ENCODE measurements around the gene CFAP45. TPM values are rescaled to one million over a fixed set of nuclear protein-coding genes. Genes with fewer than 3 reads are reported as not detected.

Gene CFAP45
- polyA plus RNA-seq, 2 donors: 0.44 to 0.61 TPM

GRCh38 chr1:159869607-159870006 lies 30.4 kb downstream of the CFAP45 start:
- Histone ChIP-seq H3K27me3 (ENCODE audit: control insufficient read depth in 1 of 2, insufficient read depth in 2 of 2, low read length in 2 of 2) (no peaks in the 10 kb centered on the region), H3K4me1 (ENCODE audit: control insufficient read depth in 2 of 2, insufficient read depth in 2 of 2, low read length in 1 of 2) (peaks cover 5 to 25% of the 10 kb centered on the region in 2 donors), H3K4me3 (ENCODE audit: low read depth in 1 of 2, low read length in 2 of 2) (no peak overlapping the region), H3K36me3 (ENCODE audit: control insufficient read depth in 2 of 2, insufficient read depth in 2 of 2, low read length in 1 of 2) (no peaks in the 10 kb centered on the region), H3K9me3 (ENCODE audit: control insufficient read depth in 2 of 2, insufficient read depth in 1 of 2, low read depth in 1 of 2, low read length in 1 of 2) (no peaks in the 10 kb centered on the region), H3K27ac (ENCODE audit: low read depth in 2 of 2, low read length in 1 of 2) (peak overlapping the region; percentile 20 to 92)
- WGBS, 2 donors: 42 to 45% methylated on average over 1 of the region's 1 CpG

DNA sequence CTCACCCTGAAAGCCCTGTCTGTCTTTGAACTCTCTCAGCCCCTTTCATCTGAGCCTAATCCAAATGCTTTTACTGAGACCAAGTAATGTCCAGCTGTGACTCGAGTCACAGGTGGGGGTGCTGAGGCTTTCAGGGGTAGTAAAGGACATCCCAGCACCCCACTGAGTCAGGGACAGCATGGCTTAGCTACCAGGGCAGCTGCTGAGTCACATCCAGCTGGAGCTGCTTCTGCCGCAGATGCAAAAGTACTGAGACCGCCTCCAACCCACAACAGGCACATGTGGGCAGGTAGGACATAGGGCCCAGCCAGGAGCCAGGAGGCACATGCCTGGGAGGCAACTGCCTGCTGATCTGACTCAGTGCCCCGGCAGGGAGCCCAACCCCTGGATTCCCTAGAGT lies 30.8 kb downstream of the CFAP45 start:
- Histone ChIP-seq H3K4me1 (ENCODE audit: control insufficient read depth in 2 of 2, insufficient read depth in 2 of 2, low read length in 1 of 2) (peaks cover 5 to 25% of the 10 kb centered on the region in 2 donors), H3K27me3 (ENCODE audit: control insufficient read depth in 1 of 2, insufficient read depth in 2 of 2, low read length in 2 of 2) (no peaks in the 10 kb centered on the region), H3K36me3 (ENCODE audit: control insufficient read depth in 2 of 2, insufficient read depth in 2 of 2, low read length in 1 of 2) (no peaks in the 10 kb centered on the region), H3K4me3 (ENCODE audit: low read depth in 1 of 2, low read length in 2 of 2) (no peak overlapping the region), H3K27ac (ENCODE audit: low read depth in 2 of 2, low read length in 1 of 2) (peak overlapping the region; percentile 83 to 92), H3K9me3 (ENCODE audit: control insufficient read depth in 2 of 2, insufficient read depth in 1 of 2, low read depth in 1 of 2, low read length in 1 of 2) (no peaks in the 10 kb centered on the region)
- 33 to 47% methylated on average over 4 of the region's 4 CpGs for WGBS, 2 donors

DNA sequence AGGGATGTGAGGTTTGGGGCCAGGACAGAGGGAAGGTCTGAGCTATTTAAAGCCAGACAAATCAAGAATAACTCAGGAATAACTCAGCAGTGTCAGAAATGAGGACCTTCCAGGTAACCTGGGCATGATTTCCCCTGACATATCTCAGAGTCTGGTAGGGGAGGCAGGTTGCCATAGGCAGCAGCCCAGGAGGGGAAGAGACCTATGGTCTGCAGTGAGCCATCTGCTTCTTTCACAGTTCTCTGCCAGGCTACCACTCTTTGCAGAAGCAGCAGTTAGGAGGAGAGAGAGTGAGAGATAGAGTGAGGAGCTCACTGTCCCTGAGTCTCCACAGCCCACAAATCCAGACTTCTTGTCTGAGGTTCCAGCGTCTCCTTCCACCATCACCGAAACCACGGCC lies 31.2 kb downstream of the CFAP45 start:
- Histone ChIP-seq H3K4me1 (ENCODE audit: control insufficient read depth in 2 of 2, insufficient read depth in 2 of 2, low read length in 1 of 2) (peaks cover 5 to 25% of the 10 kb centered on the region in 2 donors), H3K27ac (ENCODE audit: low read depth in 2 of 2, low read length in 1 of 2) (peak overlapping the region; percentile 83 to 92)
- 67 to 74% methylated on average over 3 of the region's 3 CpGs for WGBS, 2 donors

DNA sequence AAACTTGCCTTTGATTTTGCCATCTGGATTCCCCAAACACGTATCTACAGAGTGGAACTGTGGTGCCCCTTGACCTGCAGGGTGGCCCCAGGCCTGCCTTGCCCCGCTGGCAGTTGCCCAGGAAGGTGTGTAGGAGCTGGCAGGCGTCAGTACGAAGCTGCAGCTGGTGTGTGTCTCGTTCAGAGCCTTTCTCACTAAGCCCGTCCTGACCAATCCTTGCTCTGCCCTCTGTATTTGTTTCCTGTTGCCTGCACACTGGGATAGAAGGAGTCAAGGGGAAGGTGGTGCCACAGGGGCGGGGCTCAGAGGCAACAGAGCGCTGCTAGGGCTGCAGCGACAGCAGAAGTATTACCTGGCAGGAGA lies 32.3 kb downstream of the CFAP45 start:
- 21 to 23% methylated on average over 9 of the region's 9 CpGs for WGBS, 2 donors
- peaks cover 3 to 22% of the 10 kb centered on the region in 2 donors for H3K4me1 ChIP-seq (ENCODE audit: control insufficient read depth in 2 of 2, insufficient read depth in 2 of 2, low read length in 1 of 2)
- no peaks in the 10 kb centered on the region for H3K36me3 ChIP-seq (ENCODE audit: control insufficient read depth in 2 of 2, insufficient read depth in 2 of 2, low read length in 1 of 2)
- H3K4me3 ChIP-seq (ENCODE audit: low read depth in 1 of 2, low read length in 2 of 2): no peak overlapping the region
- H3K27me3 ChIP-seq (ENCODE audit: control insufficient read depth in 1 of 2, insufficient read depth in 2 of 2, low read length in 2 of 2): no peaks in the 10 kb centered on the region
- H3K27ac ChIP-seq (ENCODE audit: low read depth in 2 of 2, low read length in 1 of 2): peak overlapping the region; percentile 84 to 92
- no peaks in the 10 kb centered on the region for H3K9me3 ChIP-seq (ENCODE audit: control insufficient read depth in 2 of 2, insufficient read depth in 1 of 2, low read depth in 1 of 2, low read length in 1 of 2)

More for the DNA sequence above, 31.2 kb downstream of the CFAP45 start:
- Histone ChIP-seq H3K9me3 (ENCODE audit: control insufficient read depth in 2 of 2, insufficient read depth in 1 of 2, low read depth in 1 of 2, low read length in 1 of 2) (no peaks in the 10 kb centered on the region), H3K36me3 (ENCODE audit: control insufficient read depth in 2 of 2, insufficient read depth in 2 of 2, low read length in 1 of 2) (no peaks in the 10 kb centered on the region), H3K27me3 (ENCODE audit: control insufficient read depth in 1 of 2, insufficient read depth in 2 of 2, low read length in 2 of 2) (no peaks in the 10 kb centered on the region), H3K4me3 (ENCODE audit: low read depth in 1 of 2, low read length in 2 of 2) (no peak overlapping the region)

DNA sequence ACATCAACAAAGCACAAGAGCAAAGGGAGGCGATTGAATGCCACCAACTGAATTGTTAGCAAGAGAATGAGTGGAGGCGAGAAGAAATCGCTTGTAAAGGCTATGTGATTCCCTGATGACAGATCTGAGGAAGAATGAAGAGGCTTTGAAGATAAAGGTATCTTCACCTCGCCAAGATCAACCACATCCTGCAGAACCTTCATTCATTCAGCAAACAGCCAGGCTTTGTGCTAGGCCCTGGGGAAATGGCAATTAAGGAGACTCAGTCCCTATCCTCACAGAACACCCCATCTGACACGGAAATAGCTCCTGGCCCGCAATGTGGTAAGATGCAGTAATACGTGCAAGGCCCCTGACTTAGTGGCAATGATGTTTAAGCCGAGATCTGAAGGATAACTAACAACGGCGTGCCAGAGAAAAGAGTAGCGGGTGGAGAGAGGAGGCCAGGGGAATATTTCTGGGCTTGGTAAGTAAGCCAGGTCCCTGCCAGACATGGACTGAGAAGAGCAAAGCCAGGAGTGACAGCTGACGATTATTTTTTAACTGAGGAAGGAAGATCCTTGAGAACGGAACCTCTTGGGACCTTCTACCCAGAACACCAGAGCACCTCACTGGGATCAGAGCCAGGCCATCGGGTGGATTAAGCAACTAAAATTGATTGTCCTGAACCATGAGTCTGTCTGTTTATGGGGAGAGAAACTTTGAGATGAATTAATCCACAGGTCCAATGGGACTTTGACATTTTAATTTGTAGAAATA lies 32.9 kb downstream of the CFAP45 start:
- Histone ChIP-seq H3K27me3 (ENCODE audit: control insufficient read depth in 1 of 2, insufficient read depth in 2 of 2, low read length in 2 of 2) (no peaks in the 10 kb centered on the region), H3K4me1 (ENCODE audit: control insufficient read depth in 2 of 2, insufficient read depth in 2 of 2, low read length in 1 of 2) (peaks cover 2 to 22% of the 10 kb centered on the region in 2 donors), H3K36me3 (ENCODE audit: control insufficient read depth in 2 of 2, insufficient read depth in 2 of 2, low read length in 1 of 2) (no peaks in the 10 kb centered on the region), H3K4me3 (ENCODE audit: low read depth in 1 of 2, low read length in 2 of 2) (no peak overlapping the region), H3K27ac (ENCODE audit: low read depth in 2 of 2, low read length in 1 of 2) (peak overlapping the region; percentile 84 to 92), H3K9me3 (ENCODE audit: control insufficient read depth in 2 of 2, insufficient read depth in 1 of 2, low read depth in 1 of 2, low read length in 1 of 2) (no peaks in the 10 kb centered on the region)
- 68 to 72% methylated on average over 14 of the region's 14 CpGs for WGBS, 2 donors

GRCh38 chr1:159866066-159866465 lies 33.9 kb downstream of the CFAP45 start:
- 36 to 53% methylated on average over 1 of the region's 1 CpG for WGBS, 2 donors
- Histone ChIP-seq H3K4me3 (ENCODE audit: low read depth in 1 of 2, low read length in 2 of 2) (no peak overlapping the region), H3K9me3 (ENCODE audit: control insufficient read depth in 2 of 2, insufficient read depth in 1 of 2, low read depth in 1 of 2, low read length in 1 of 2) (no peaks in the 10 kb centered on the region), H3K4me1 (ENCODE audit: control insufficient read depth in 2 of 2, insufficient read depth in 2 of 2, low read length in 1 of 2) (peaks cover 2 to 23% of the 10 kb centered on the region in 2 donors), H3K36me3 (ENCODE audit: control insufficient read depth in 2 of 2, insufficient read depth in 2 of 2, low read length in 1 of 2) (no peaks in the 10 kb centered on the region), H3K27me3 (ENCODE audit: control insufficient read depth in 1 of 2, insufficient read depth in 2 of 2, low read length in 2 of 2) (no peaks in the 10 kb centered on the region), H3K27ac (ENCODE audit: low read depth in 2 of 2, low read length in 1 of 2) (peak overlapping the region; percentile 84 to 92)

DNA sequence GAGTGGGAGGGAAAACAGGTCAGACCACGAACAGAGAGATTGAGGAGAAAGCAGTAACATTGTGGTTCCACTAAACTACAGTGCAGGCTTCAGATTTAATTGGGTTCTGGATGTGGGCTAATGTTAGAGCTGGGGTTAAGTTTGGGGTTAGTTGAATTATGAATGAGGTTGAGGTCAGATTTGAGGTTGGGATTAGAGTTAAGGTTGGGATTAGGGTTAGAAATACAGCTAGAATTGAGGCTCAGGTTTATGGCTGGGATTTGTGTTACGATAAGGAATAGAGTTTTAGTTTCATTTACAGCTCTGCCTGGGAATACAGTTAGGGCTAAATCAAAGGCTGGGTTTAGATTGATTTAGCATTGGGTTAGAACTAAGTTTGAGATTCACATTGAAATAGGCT lies 35.7 kb downstream of the CFAP45 start:
- Histone ChIP-seq H3K4me3 (ENCODE audit: low read depth in 1 of 2, low read length in 2 of 2) (no peak overlapping the region), H3K36me3 (ENCODE audit: control insufficient read depth in 2 of 2, insufficient read depth in 2 of 2, low read length in 1 of 2) (no peaks in the 10 kb centered on the region), H3K4me1 (ENCODE audit: control insufficient read depth in 2 of 2, insufficient read depth in 2 of 2, low read length in 1 of 2) (peaks cover 7 to 31% of the 10 kb centered on the region in 2 donors), H3K9me3 (ENCODE audit: control insufficient read depth in 2 of 2, insufficient read depth in 1 of 2, low read depth in 1 of 2, low read length in 1 of 2) (no peaks in the 10 kb centered on the region), H3K27ac (ENCODE audit: low read depth in 2 of 2, low read length in 1 of 2) (no peak overlapping the region), H3K27me3 (ENCODE audit: control insufficient read depth in 1 of 2, insufficient read depth in 2 of 2, low read length in 2 of 2) (no peaks in the 10 kb centered on the region)
- 84 to 90% methylated on average over 2 of the region's 2 CpGs for WGBS, 2 donors

DNA sequence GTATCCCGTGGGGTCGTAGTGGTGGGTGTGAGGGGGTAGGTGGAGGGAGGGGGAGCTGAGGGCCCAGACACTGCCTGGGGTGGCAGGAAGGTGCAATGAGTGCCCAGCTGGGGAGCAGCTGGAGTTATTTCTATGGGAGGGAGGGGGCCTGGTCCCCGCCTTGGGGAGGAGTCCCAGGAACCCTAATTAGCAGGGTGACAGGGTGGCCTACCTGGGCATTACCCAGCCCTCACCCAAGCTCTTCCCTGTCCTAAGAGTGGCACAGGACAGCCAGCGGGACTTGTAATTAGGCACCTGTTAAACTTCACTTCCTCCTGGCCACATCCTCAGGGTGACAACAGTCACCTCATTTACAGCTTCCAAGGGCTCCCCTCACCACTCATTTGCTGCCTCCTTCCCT lies 37.4 kb downstream of the CFAP45 start, which contains the start of gene VSIG8:
Gene VSIG8 (minus strand): TSS at position 101 of the 400 bp plus-strand sequence. CDS start 136 bp downstream, outside the sequence.
- 72 to 79% methylated on average over 4 of the region's 4 CpGs for WGBS, 2 donors
- Histone ChIP-seq H3K4me1 (ENCODE audit: control insufficient read depth in 2 of 2, insufficient read depth in 2 of 2, low read length in 1 of 2) (peaks cover 7 to 31% of the 10 kb centered on the region in 2 donors), H3K27ac (ENCODE audit: low read depth in 2 of 2, low read length in 1 of 2) (no peak within 1 kb of the TSS)

DNA sequence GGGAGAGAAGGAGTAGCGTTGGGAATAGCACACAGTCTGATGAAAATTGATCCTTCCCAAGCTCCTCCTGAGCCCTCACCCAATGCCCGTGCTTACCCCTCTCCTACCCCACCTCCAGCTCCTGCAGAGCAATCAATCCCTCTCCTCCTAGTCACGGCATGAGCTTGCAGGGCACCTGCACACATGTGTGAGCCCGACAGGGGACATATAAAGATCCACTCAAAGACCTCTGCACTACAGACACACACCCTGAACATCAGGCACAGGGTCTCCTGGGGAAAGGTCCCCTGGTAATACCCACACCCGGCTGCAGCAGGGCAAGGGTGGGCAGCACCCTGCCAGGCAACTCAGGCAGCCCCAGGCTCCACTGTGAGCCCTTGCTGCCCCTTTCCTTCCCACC lies 37.9 kb downstream of the CFAP45 start:
- peaks cover 7 to 31% of the 10 kb centered on the region in 2 donors for H3K4me1 ChIP-seq (ENCODE audit: control insufficient read depth in 2 of 2, insufficient read depth in 2 of 2, low read length in 1 of 2)
- H3K27me3 ChIP-seq (ENCODE audit: control insufficient read depth in 1 of 2, insufficient read depth in 2 of 2, low read length in 2 of 2): no peaks in the 10 kb centered on the region
- H3K9me3 ChIP-seq (ENCODE audit: control insufficient read depth in 2 of 2, insufficient read depth in 1 of 2, low read depth in 1 of 2, low read length in 1 of 2): no peaks in the 10 kb centered on the region
- no peak overlapping the region for H3K4me3 ChIP-seq (ENCODE audit: low read depth in 1 of 2, low read length in 2 of 2)
- H3K27ac ChIP-seq (ENCODE audit: low read depth in 2 of 2, low read length in 1 of 2): no peak overlapping the region
- H3K36me3 ChIP-seq (ENCODE audit: control insufficient read depth in 2 of 2, insufficient read depth in 2 of 2, low read length in 1 of 2): no peaks in the 10 kb centered on the region
- 84 to 90% methylated on average over 5 of the region's 5 CpGs for WGBS, 2 donors

More for the DNA sequence above, 37.4 kb downstream of the CFAP45 start, which contains the start of gene VSIG8:
- no peaks in the 10 kb centered on the region for H3K27me3 ChIP-seq (ENCODE audit: control insufficient read depth in 1 of 2, insufficient read depth in 2 of 2, low read length in 2 of 2)
- no peaks in the 10 kb centered on the region for H3K9me3 ChIP-seq (ENCODE audit: control insufficient read depth in 2 of 2, insufficient read depth in 1 of 2, low read depth in 1 of 2, low read length in 1 of 2)
- H3K4me3 ChIP-seq (ENCODE audit: low read depth in 1 of 2, low read length in 2 of 2): no peak within 1 kb of the TSS
- H3K36me3 ChIP-seq (ENCODE audit: control insufficient read depth in 2 of 2, insufficient read depth in 2 of 2, low read length in 1 of 2): no peaks in the 10 kb centered on the region

GRCh38 chr1:159861218-159861617 lies 38.7 kb downstream of the CFAP45 start:
- WGBS, 2 donors: 76 to 79% methylated on average over 8 of the region's 8 CpGs
- Histone ChIP-seq H3K36me3 (ENCODE audit: control insufficient read depth in 2 of 2, insufficient read depth in 2 of 2, low read length in 1 of 2) (no peaks in the 10 kb centered on the region), H3K27ac (ENCODE audit: low read depth in 2 of 2, low read length in 1 of 2) (peak overlapping the region; percentile 85 to 95), H3K27me3 (ENCODE audit: control insufficient read depth in 1 of 2, insufficient read depth in 2 of 2, low read length in 2 of 2) (no peaks in the 10 kb centered on the region), H3K4me1 (ENCODE audit: control insufficient read depth in 2 of 2, insufficient read depth in 2 of 2, low read length in 1 of 2) (peaks cover 7 to 28% of the 10 kb centered on the region in 2 donors), H3K4me3 (ENCODE audit: low read depth in 1 of 2, low read length in 2 of 2) (no peak overlapping the region), H3K9me3 (ENCODE audit: control insufficient read depth in 2 of 2, insufficient read depth in 1 of 2, low read depth in 1 of 2, low read length in 1 of 2) (no peaks in the 10 kb centered on the region)
